ENCODE results near the gene STARD13.

The STARD13 gene, protein sequence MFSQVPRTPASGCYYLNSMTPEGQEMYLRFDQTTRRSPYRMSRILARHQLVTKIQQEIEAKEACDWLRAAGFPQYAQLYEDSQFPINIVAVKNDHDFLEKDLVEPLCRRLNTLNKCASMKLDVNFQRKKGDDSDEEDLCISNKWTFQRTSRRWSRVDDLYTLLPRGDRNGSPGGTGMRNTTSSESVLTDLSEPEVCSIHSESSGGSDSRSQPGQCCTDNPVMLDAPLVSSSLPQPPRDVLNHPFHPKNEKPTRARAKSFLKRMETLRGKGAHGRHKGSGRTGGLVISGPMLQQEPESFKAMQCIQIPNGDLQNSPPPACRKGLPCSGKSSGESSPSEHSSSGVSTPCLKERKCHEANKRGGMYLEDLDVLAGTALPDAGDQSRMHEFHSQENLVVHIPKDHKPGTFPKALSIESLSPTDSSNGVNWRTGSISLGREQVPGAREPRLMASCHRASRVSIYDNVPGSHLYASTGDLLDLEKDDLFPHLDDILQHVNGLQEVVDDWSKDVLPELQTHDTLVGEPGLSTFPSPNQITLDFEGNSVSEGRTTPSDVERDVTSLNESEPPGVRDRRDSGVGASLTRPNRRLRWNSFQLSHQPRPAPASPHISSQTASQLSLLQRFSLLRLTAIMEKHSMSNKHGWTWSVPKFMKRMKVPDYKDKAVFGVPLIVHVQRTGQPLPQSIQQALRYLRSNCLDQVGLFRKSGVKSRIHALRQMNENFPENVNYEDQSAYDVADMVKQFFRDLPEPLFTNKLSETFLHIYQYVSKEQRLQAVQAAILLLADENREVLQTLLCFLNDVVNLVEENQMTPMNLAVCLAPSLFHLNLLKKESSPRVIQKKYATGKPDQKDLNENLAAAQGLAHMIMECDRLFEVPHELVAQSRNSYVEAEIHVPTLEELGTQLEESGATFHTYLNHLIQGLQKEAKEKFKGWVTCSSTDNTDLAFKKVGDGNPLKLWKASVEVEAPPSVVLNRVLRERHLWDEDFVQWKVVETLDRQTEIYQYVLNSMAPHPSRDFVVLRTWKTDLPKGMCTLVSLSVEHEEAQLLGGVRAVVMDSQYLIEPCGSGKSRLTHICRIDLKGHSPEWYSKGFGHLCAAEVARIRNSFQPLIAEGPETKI

GRCh38 chr13:33285420-33286124 is at the start of gene STARD13:
Gene STARD13, minus strand, starts transcription at chr13:33285755. Its CDS starts 117 bp downstream, at chr13:33285638.
- peak; percentile 91 for DNase-seq

GRCh38 chr13:33334831-33335230 is 49.3 kb upstream of the STARD13 start:
- DNase-seq, result no peak

- DNase-seq, result no peak
Measured at GRCh38 chr13:33331962-33332361, 46.4 kb upstream of the STARD13 start.

DNA sequence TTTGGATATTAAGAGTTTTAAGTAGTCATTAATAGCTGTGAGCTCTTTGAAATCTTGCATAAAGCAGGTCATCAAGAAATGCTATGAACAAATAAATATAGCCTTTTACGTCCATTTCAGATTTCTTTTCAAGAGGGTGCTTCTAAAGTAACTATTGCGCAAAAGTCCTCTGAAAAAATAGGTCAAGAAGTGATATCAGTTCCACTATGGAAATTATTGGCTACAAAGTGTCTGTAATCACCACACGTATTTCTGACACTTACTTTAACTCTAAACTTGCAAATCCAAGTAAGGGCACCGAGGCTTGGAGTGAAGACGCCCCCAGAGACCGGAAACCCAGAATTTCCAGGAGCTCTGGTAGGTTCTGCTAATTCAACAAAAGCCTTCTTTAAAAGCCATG is 44.9 kb upstream of the STARD13 start:
- no peak for DNase-seq

GRCh38 chr13:33328701-33329100 is 43.1 kb upstream of the STARD13 start:
- DNase-seq, result no peak

GRCh38 chr13:33326723-33327122 is 41.2 kb upstream of the STARD13 start:
- DNase-seq, result no peak

DNA sequence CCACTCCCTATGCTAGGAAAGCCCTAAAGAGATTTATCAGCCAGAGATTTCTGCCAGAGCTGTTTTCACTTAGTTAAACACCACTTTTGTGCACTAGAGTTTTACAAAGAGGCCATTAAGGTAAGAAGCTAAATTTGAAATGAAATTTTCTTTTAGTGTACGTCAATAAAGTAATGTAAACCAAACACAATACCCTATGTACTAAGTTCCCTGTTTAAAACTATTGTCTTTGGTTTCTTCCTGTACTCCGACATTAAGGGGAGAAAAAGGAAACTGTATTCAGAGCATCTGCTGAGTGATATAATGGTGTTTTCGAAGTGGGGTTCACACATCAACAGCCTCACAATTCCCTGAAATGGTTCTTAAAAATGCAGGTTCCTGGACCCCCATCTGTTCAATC is 40.7 kb upstream of the STARD13 start:
- no peak for DNase-seq

- no peak for DNase-seq
Measured at GRCh38 chr13:33323801-33324510, 38.4 kb upstream of the STARD13 start.

- DNase-seq, result no peak
Measured at GRCh38 chr13:33322965-33323668, 37.6 kb upstream of the STARD13 start.

GRCh38 chr13:33322543-33322809 is 36.9 kb upstream of the STARD13 start:
- DNase-seq, result no peak

GRCh38 chr13:33321686-33322542 is 36.4 kb upstream of the STARD13 start:
- DNase-seq, result no peak

DNA sequence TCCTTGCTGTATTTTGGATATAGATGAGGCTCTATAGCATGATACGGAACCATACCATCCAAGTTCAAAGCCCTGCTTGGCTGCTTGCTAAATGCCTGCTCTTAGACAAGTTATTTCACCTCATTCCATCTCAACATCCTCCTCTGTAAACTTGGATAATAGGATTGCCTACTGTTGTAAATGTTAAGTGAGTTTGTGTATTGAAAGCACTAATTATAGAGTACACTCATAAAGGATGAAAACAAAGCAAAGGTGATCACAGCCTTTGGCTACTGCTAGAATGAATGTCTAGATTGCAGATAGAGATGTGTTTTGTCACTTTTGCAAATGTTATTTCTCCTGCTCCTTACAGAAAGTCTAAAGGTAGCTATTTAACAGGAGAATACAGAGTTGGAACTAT is 34.3 kb upstream of the STARD13 start:
- DNase-seq, result no peak

DNA sequence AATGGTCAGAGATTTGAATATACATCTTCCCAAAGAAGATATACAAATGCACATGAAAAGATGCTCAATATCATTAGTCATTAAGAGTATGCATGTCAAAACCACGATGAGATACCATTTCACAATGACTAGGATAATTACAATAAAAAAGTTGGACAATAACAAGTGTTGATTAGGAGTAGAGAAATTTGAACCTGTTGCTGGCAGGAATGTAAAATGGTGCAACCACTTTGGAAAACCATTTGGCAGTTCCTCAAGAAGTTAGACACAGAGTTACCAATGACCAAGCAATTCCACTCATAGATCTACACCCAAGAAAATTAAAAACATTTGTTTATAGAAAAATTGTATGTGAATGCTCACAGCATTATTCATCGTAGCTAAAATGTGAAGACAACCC is 33.2 kb upstream of the STARD13 start:
- DNase-seq, result no peak

- no peak for DNase-seq
Measured at GRCh38 chr13:33318037-33318436, 32.5 kb upstream of the STARD13 start.

- no peak for DNase-seq
Measured at GRCh38 chr13:33316890-33317289, 31.3 kb upstream of the STARD13 start.

GRCh38 chr13:33313504-33313903 is 27.9 kb upstream of the STARD13 start:
- DNase-seq, result no peak

DNA sequence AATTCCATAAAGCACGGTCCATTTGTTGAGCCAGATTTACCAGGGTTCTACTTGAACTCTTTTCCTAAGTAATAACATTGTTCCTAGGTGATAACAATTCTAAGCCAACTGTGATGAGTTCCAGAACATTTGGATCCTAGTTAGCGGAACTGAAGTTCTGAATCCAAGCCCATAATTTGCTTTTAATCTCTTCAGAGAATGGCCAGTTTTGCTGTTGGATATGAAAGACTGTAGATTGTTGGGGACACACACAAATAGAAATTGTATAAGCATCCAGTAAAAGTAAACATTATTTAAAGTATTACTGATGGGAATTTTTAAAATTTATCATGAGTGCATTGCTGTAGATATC is 27.3 kb upstream of the STARD13 start:
- DNase-seq, result no peak

GRCh38 chr13:33312150-33312860 is 26.8 kb upstream of the STARD13 start:
- no peak for DNase-seq

DNA sequence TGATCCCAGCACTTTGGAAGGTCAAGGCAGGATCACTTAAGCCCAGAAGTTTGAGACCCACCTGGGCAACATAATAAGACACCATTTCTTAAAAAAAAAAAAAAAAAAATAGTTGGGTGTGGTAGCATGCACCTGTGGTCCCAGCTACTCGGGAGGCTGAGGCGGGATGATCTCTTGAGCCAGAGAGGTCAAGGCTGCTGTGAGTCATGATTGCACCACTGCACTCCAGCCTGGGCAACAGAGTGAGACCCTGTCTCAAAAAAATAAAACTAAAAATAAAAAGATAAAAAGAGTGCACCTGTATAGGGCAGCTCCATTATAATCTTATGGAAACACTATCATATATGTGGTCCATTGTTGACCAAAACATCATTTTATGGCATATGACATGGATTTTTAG is 25.5 kb upstream of the STARD13 start:
- DNase-seq, result no peak
